SKM-1 (cell line): ENCODE measurements around the gene ASH1L.
"Not testable (repeated sequence)": the region's sequence is repeated elsewhere in the genome, so short reads cannot be mapped to it uniquely, and the experiment has no call there.

Experiments
- DNase-seq: peaks from one replicate; lab custom pipeline; 2025; ENCODE audit not compliant: unreplicated experiment; lab: John Stamatoyannopoulos, UW

Gene ASH1L

GRCh38 chr1:155562581-155563376, at the start of gene ASH1L:
Gene ASH1L, minus strand, starts transcription at chr1:155562803. Its CDS starts 41,284 bp downstream, at chr1:155521519.
- DNase-seq: peak; percentile 97

GRCh38 chr1:155610257-155610647, 47.6 kb upstream of the ASH1L start:
- DNase-seq: not testable (repeated sequence)

GRCh38 chr1:155609515-155610256, 47.1 kb upstream of the ASH1L start, which contains the start of gene MSTO1:
Gene MSTO1, plus strand, starts transcription at chr1:155610218. Its CDS starts 31 bp downstream, at chr1:155610249.
- peak; percentile 98 for DNase-seq

- no peak for DNase-seq
Measured at GRCh38 chr1:155608888-155609225, 46.3 kb upstream of the ASH1L start.

- no peak for DNase-seq
Measured at GRCh38 chr1:155607708-155608107, 45.1 kb upstream of the ASH1L start.

GRCh38 chr1:155599828-155600572, 37.4 kb upstream of the ASH1L start:
- DNase-seq: not testable (repeated sequence)

- no peak for DNase-seq
Measured at GRCh38 chr1:155598842-155599331, 36.3 kb upstream of the ASH1L start.

GRCh38 chr1:155596864-155597263, 34.3 kb upstream of the ASH1L start:
- no peak for DNase-seq

- DNase-seq: not testable (repeated sequence)
Measured at GRCh38 chr1:155595877-155596474, 33.4 kb upstream of the ASH1L start.

GRCh38 chr1:155591770-155592169, 29.2 kb upstream of the ASH1L start:
- peak; percentile 81 for DNase-seq

- DNase-seq: not testable (repeated sequence)
Measured at GRCh38 chr1:155590516-155591247, 28.1 kb upstream of the ASH1L start.

- not testable (repeated sequence) for DNase-seq
Measured at GRCh38 chr1:155589282-155589681, 26.7 kb upstream of the ASH1L start.

- DNase-seq: not testable (repeated sequence)
Measured at GRCh38 chr1:155583846-155584245, 21.2 kb upstream of the ASH1L start.

- DNase-seq: not testable (repeated sequence)
Measured at GRCh38 chr1:155575608-155576007, 13.0 kb upstream of the ASH1L start.

- no peak for DNase-seq
Measured at GRCh38 chr1:155574077-155574476, 11.5 kb upstream of the ASH1L start.

GRCh38 chr1:155570593-155570990, 8.0 kb upstream of the ASH1L start:
- no peak for DNase-seq

- DNase-seq: no peak
Measured at GRCh38 chr1:155569988-155570592, 7.5 kb upstream of the ASH1L start.

GRCh38 chr1:155563377-155564022, 897 bp upstream of the ASH1L start:
- DNase-seq: not testable (repeated sequence)
